HG03060 (cell line): ENCODE data around the gene VPS54.
"Not testable (repeated sequence)": the region's sequence is repeated elsewhere in the genome, so short reads cannot be mapped to it uniquely, and the experiment has no call there.

Source experiments
- ATAC-seq: cut with Tn5 transposase; IDR thresholded peaks from one replicate; pipeline ENCODE4 v1.9.1; 2021; ENCODE audit warnings: low read depth, moderate number of reproducible peaks; ENCODE audit not compliant: unreplicated experiment

VPS54 gene

DNA sequence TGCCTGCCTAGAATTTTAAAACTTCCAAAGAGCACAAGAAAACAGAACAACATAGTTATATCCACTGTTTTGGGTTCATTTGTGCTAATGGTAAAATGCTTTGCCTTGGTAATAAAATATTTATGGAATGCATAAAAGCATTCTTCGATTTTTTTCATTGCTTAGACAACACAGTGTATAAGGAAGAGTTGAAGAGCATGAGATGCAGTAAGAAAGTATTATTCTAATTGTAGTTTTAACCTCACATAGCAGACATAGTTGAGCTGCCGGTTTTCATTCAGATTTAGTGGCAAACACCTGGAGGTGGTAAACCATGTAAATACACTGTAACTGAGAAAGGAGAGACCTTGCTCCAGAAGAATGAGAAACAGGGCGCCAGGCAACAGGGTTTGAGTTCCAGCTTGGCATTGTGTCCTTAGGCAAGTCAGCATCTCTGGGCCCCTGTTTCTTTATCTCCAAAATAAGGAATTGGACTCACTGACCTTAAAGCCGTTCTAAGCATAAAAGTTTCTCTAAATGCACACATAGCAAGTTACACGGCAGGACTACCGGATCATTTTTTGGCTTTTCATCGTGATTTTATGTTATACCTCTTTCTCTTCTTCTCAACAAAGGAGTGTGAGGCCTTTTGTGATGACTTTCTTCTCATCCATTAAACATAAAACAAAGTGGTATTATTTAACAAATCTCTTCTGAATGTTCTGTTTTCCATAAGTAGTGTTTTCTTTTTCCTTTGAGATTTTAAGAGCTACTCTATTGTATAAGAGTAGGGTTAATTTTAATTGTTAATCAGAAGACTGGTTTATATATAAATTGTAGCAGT is 169.6 kb downstream of the VPS54 start:
- ATAC-seq, result no peak

DNA sequence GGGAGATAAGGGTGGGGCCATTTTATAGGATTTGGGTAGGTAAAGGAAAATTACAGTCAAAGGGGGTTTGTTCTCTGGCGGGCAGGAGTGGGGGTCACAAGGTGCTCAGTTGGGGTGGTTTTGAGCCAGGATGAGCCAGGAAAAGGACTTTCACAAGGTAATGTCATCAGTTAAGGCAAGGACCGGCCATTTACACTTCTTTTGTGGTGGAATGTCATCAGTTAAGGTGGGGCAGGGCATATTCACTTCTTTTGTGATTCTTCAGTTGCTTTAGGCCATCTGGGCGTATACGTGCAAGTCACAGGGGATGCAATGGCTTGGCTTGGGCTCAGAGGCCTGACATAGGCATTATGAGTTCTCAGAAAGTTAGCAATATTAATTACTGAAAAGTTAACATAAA is 171.7 kb downstream of the VPS54 start:
- ATAC-seq, result not testable (repeated sequence)

DNA sequence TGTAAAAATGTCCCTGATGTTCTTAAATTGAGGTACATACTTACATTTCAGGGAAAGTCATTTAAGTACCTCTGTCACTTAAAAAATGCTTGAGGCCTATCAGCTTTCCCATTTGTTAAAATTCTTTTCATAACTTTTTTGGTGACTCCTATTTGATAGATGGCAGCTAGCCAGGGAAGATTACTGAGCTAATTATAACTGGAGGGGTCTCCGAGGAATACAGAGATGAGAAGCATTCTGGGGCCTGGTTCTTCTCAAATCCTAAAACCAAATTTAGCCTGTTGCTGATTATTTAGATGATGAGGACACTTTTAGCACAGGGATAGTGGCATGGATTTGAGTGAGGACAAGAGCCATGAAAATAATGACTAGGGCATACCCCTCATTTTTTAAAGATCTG is 172.7 kb downstream of the VPS54 start:
- ATAC-seq, result no peak

DNA sequence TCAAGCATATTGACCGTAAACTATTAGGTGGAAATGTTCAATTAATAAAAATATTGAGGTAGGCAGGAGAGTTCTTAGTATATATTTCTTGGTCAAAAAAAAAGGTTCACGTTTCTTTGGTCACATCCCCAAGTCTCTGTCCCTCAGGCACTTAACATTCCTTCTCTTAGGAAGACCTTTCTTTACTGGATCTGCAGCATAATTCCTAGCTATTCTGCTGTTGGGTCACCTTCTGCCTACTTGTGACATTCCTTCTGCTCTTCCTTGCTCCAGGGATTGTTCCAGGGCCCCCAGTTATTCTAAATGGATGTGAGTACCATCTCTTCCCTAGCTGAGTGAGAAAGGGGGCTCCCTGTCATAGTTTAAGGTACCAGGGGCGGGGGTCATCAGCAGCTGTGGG is 173.4 kb downstream of the VPS54 start:
- ATAC-seq, result no peak

DNA sequence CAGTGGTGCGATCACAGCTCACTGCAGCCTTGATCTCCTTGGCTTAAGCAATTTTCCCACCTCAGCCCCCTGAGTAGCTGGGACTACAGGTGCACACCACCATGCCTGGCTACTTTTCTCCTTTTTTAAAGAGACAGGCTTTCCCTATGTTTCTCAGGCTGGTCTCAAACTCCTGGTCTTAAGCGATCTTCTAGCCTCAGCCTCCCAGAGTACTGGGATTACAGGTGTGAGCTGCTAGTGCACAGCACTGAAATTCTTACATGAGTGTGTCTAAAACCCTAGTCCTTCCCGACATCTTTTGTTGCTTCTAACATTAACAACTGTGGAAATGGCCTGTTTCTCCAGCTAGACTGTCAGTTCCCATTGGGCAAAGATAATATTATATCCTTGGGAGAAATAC is 174.6 kb downstream of the VPS54 start:
- no peak for ATAC-seq

DNA sequence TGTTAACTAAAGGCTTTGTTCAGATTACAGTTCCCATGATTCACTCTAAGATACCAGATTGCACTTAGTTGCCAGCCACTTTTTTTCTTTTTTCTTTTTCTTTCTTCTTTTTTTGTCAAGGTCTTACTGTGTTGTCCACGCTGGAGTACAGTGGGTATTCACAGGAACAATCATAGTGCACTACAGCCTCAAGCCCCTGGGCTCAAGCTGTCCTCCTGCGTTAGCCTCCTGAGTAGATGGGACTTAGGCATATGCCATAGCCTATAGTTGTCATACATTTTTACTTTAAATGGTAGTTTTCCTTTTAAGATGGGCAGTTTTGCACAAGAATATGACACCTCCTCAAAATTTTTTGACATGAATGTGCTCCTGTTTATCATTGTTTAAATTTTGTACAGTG is 175.4 kb downstream of the VPS54 start:
- ATAC-seq, result no peak

DNA sequence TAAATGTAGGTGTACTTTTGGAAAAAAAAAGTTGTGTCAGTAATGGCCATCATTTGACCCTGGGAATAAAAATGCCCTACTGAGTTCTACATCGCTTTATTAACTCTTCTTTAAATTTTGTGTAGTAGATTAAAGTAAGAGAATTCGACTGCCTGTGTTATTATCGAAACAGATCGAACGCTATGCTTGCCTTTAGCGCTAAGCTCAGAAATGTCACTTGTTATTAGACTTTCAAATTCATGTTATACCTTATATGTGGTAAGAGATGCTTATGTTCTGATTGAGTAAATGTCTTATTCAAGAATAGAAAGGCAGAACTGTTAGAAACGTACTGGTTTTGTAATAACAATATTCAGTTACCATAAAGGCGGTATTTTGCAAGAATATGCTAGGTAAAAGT is 176.1 kb downstream of the VPS54 start:
- no peak for ATAC-seq

DNA sequence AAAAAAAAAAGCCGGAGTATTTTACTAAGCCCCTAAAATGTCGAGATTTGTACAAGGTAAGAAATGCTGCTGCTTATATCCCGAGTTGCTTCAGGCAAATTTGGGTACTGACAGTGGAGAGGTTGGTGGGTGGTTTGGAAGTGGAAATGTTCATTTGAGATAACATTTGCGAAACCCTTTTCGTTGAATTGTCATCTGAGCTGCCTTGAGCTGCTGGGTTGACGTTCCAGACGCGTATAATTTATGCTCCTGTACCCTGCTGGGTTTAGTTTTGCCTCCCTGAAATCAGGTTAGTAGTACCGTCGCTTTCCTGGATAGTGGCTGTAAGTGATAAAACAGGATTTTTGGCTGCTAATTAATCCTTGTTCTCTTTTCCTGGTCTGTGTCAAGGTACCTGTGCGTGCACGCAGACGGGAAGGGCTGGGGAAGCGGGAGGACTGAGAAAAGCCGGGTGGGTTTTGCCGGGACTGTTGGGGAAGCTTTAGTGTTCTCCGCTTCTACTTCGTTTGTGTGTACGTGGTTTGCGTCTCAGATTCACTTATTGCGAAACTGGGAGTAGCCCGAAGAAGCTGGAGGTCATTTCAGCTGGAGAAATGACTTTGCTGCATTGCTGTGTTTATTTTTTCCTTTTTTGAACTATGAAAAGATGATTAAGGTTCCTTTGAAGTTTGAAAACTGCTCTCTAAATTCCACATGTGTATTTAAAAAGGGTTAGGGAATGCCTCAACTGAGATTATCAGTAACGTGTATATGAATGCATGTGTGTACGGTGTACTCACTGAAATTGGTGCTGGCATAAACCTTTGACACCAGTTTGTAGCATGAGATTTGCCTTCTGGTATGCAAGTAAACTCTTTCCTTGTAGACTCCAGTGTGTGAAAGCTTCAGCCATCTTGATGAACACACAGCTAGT is 176.8 kb downstream of the VPS54 start:
- ATAC-seq, result no peak
